IPS DF 6.9 (cell line): Measurements from ENCODE around the gene BCAR1.
"Not testable (repeated sequence)": the region's sequence is repeated elsewhere in the genome, so short reads cannot be mapped to it uniquely, and the experiment has no call there.

ENCODE experiments used
- DNase-seq: peaks from one replicate; pipeline ENCODE4 v3.0.0-alpha.2; 2013; ENCODE audit warnings: low read depth, low spot score
- H3K27ac ChIP-seq: one replicate; pipeline ENCODE4 v1.5.1; 2013; ENCODE audit warnings: low read length, control low read depth
- H3K27me3 ChIP-seq: 2 replicates; pipeline ENCODE4 v1.6.1; 2013; ENCODE audit warnings: mild to moderate bottlenecking, low read length; ENCODE audit not compliant: control insufficient read depth, insufficient read depth
- H3K36me3 ChIP-seq: 2 replicates; pipeline ENCODE4 v1.6.1; 2013; ENCODE audit warnings: low read length; ENCODE audit not compliant: control insufficient read depth, insufficient read depth
- H3K4me1 ChIP-seq: 2 replicates; pipeline ENCODE4 v1.6.1; 2013; ENCODE audit warnings: low read length; ENCODE audit not compliant: control insufficient read depth, insufficient read depth
- H3K4me3 ChIP-seq: 2 replicates; pipeline ENCODE4 v1.5.1; 2013; ENCODE audit warnings: mild to moderate bottlenecking, low read length
- H3K9me3 ChIP-seq: 2 replicates; pipeline ENCODE4 v1.6.1; 2013; ENCODE audit warnings: low read length, inconsistent platforms; ENCODE audit not compliant: control insufficient read depth, insufficient read depth
- WGBS: extraction: QIAGEN DNeasy Blood & Tissue Kit; methylation state at CpG from one replicate; pipeline ENCODE4 v1.1.7; 2013; ENCODE audit warnings: mixed read lengths, missing lambda C conversion rate; ENCODE audit not compliant: insufficient read length, insufficient coverage; 5-methylcytosine and 5-hydroxymethylcytosine counted together

BCAR1 gene

DNA sequence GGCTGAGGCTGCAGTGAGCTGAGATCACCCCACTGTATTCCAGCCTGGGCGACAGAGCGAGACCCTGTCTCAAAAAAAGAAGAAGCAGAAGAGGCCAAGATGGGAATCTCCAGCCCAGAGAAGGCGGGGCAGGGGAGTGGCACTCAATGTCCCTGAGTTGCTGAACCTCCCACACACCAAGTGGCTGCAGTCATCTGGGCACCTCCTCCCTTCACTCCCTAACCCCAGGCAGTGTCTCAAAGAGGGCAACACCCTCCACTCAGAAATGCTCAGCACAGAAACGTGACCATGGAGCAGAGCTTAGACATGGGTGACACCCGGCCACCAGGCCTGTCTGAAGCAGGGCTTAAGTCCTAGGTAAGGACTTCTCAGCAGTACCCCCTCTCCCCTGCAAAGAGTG, 36.3 kb upstream of the BCAR1 start:
- no CpG with 5 or more reads among the region's 5 CpGs for WGBS
- H3K27me3 ChIP-seq, result no peaks in the 10 kb centered on the region
- no peaks in the 10 kb centered on the region for H3K4me1 ChIP-seq
- no peaks in the 10 kb centered on the region for H3K9me3 ChIP-seq
- no peak for DNase-seq
- no peak overlapping the region for H3K4me3 ChIP-seq
- no peak overlapping the region for H3K27ac ChIP-seq
- no peaks in the 10 kb centered on the region; the same call in 1 of the 2 replicates for H3K36me3 ChIP-seq

DNA sequence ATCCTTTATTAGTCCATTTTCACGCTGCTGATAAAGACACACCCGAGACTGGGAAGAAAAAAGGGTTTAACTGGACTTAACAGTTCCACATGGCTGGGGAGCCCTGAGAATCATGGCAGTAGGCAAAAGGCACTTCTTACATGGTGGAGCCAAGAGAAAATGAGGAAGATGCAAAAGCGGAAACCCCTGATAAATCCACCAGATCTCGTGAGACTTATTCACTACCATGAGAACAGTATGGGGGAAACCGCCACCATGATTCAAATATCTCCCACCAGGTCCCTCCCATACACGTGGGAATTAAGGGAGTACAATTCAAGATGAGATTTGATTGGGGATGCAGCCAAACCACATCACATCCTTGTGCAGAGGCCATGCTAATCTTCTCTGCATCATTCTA, 35.0 kb upstream of the BCAR1 start:
- no CpG with 5 or more reads among the region's 6 CpGs for WGBS
- H3K36me3 ChIP-seq, result no peaks in the 10 kb centered on the region
- no peak overlapping the region for H3K27ac ChIP-seq
- H3K4me1 ChIP-seq, result no peaks in the 10 kb centered on the region
- no peaks in the 10 kb centered on the region for H3K27me3 ChIP-seq
- no peak for DNase-seq
- H3K9me3 ChIP-seq, result no peaks in the 10 kb centered on the region
- H3K4me3 ChIP-seq, result no peak overlapping the region

DNA sequence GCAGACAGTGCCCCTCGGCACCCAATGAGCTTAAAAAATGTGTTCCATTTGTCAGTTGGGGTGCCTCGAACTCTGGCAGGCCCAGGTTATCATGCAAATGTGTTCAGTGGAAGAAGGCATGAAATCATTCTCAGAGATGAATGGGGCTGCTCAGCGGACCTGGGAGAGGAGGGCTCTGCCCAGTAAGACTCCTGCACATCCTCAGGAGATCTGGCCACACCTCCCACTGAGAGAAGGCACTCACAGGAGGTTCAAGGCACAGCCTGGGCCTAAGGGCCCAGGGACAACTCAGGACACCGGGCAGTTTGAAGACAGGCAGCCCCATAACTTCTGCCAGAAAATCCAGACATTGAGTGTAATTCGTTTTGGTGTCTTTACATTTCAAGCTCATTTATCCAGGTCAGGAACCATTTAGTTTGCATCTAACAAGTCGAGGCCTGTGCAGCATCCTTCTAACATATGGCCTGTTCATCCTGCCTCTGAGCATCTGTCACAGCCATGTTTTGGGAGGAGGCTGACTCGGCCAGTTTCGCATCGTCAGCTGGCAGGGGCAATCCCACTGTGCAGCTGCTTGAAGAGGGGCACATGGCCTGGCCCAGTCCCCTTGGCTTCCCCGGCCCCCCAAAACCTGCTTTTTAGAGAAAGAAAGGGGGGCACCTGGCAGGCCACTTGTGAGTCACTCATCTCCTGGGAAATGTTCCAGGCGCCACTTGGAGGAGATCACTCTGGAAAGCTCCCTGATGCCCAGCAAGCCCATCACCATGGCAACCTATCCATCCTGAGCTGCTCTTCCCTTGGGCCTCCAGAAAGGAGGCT, 31.2 kb upstream of the BCAR1 start:
- no peaks in the 10 kb centered on the region for H3K9me3 ChIP-seq
- H3K4me3 ChIP-seq, result no peak overlapping the region
- H3K36me3 ChIP-seq, result no peaks in the 10 kb centered on the region
- no peak for DNase-seq
- no peaks in the 10 kb centered on the region for H3K27me3 ChIP-seq
- H3K4me1 ChIP-seq, result no peaks in the 10 kb centered on the region
- no peak overlapping the region for H3K27ac ChIP-seq
- no CpG with 5 or more reads among the region's 11 CpGs for WGBS

DNA sequence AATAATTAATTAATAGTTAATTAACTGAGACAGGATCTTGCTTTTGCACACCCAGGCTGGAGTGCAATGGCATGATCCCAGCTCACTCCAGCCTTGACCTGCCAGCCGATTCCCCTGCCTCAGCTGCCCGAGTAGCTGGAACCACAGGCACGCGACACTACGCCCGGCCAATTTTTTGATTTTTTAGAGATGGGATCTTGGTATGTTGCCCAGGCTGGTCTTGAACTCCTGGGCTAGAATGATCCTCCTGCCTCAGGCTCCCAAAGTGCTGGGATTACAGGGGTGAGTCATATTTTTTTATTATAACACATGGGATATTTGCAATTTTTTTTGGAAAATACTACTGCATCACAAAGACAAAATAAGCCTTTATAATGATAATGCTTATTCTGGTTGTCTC, 30.4 kb upstream of the BCAR1 start:
- Histone ChIP-seq H3K9me3 (no peaks in the 10 kb centered on the region), H3K36me3 (no peaks in the 10 kb centered on the region), H3K4me3 (no peak overlapping the region), H3K27ac (no peak overlapping the region), H3K27me3 (no peaks in the 10 kb centered on the region), H3K4me1 (no peaks in the 10 kb centered on the region)
- WGBS, result no CpG with 5 or more reads among the region's 6 CpGs
- no peak for DNase-seq

DNA sequence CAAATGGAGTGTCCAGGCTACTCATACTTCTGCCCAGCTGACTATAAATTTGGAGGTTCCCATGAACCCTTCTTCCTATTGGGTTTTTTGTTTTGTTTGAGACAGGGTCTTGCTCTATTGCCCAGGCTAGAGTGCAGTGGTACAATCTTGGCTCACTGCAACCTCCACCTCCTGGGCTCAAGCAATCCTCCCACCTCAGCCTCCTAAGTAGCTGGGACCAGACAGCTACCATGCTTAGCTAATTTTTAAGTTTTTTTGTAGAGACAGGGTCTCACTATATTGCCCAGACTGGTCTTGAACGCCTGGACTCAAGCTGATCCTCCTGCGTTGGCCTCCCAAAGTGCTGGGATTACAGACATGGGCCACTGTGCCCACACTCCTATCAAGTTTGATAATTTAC, 29.6 kb upstream of the BCAR1 start:
- not testable (repeated sequence) for H3K4me1 ChIP-seq, H3K27ac ChIP-seq, H3K9me3 ChIP-seq, H3K27me3 ChIP-seq, DNase-seq, H3K36me3 ChIP-seq, H3K4me3 ChIP-seq
- no CpG with 5 or more reads among the region's 2 CpGs for WGBS

DNA sequence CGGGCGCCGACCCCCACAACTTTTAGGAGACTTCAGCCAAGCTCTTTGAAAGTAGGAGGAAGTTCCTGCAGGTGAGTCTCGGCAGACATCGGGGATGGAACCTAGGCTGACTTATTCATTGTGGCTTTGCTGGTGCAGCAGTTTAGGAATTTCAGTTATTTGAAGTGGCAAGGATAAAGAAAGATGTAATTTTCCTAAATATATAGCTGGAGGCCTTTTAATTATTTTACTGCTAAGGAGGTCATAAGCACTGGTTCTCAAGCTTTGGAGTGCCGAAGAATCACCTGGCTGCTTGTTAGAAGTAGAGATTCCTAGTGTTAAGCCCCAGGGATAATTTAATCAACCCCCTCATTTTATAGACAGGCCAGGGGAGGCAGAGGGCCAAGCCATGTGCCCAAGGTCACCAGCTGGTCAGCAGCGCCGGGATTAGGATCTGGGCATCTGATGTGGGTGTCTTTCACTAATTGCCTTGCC, 28.9 kb upstream of the BCAR1 start:
- Histone ChIP-seq H3K9me3 (no peaks in the 10 kb centered on the region), H3K4me3 (no peak overlapping the region), H3K36me3 (no peaks in the 10 kb centered on the region), H3K27me3 (no peaks in the 10 kb centered on the region), H3K4me1 (no peaks in the 10 kb centered on the region), H3K27ac (no peak overlapping the region)
- DNase-seq, result no peak
- no CpG with 5 or more reads among the region's 8 CpGs for WGBS

DNA sequence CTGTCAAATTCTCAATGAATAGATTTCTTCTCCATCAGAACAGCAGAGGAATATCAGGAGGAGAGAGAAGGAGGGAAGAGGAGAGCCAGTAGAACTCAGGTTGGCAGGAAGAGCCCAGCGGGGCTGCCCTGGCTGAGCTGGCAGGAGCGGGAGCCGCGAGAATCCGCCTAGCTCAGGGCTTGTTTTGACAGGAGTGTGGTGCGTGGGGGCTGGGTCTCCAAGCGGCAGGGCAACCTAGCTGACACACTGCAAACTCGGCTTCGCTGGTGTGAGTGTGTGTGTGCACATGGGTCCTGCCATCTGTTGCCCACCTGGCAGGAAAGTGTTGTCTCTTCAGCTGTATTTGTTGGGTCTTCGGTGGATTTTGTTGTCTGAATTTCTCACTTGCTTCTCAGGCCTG, 27.9 kb upstream of the BCAR1 start:
- Histone ChIP-seq H3K9me3 (no peaks in the 10 kb centered on the region), H3K4me1 (no peaks in the 10 kb centered on the region), H3K27me3 (no peaks in the 10 kb centered on the region), H3K4me3 (no peak overlapping the region), H3K27ac (no peak overlapping the region), H3K36me3 (no peaks in the 10 kb centered on the region)
- WGBS, result no CpG with 5 or more reads among the region's 10 CpGs
- DNase-seq, result no peak

DNA sequence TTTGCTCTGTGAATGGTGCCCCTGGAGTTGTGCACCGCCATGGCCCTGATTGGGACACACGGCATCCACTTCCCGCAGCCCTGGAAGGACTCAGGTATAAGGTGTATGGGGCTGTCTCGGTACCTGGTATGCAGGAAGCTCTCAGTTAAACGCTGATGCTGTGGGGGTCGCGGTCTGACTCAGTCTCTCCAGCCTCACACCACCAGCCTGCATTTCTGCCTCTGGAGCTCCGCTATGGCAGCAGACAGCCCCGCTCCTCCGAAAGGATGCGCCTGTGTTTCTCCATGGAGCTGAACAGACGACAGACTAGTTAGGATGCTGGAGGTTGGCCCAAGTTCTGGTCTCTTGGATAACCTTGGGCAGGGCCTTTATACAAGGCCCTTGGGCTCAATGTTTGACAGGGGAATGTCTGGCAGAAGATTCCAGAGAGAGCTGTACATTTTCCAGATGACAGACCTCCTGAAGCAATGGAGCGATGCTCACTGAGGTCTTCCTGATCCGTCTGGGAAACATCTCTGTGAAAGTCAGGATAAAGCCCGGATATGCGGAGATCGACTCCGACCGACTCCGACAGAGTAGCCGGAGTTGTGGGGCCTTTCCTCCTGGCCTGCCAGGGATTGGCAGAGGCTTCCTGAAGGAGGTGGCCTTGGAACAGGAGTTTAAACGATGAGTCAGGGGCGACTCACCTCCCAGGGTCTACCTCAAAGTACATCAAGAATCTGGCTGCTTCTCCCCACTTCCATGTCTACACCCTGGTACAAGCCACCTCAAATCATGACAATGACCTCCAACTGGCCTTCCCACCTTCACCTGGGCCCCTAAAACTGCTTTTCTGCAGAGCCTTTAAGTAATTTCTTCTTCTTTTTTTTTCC, 21.9 kb upstream of the BCAR1 start:
- no peaks in the 10 kb centered on the region for H3K36me3 ChIP-seq
- no peak overlapping the region for H3K27ac ChIP-seq
- WGBS, result no CpG with 5 or more reads among the region's 23 CpGs
- no peaks in the 10 kb centered on the region for H3K9me3 ChIP-seq
- H3K4me3 ChIP-seq, result no peak overlapping the region
- H3K4me1 ChIP-seq, result no peaks in the 10 kb centered on the region
- DNase-seq, result no peak
- H3K27me3 ChIP-seq, result no peaks in the 10 kb centered on the region

DNA sequence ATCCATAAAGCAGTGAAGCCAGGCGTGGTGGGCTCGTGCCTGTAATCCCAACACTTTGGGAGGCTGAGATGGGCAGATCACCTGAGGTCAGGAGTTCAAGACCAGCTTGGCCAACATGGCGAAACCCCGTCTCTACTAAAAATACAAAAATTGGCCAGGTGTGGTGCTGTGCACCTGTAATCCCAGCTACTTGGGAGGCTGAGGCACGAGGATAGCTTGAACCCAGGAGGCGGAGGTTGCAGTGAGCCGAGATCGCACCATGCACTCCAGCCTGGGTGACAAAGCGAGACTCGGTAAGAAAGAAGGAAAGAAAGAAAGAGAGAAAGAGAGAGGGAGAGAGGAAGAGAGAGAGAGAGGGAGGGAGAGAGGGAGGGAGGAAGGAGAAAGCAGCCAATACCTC, 21.2 kb upstream of the BCAR1 start:
- WGBS, result no CpG with 5 or more reads among the region's 10 CpGs
- H3K4me1 ChIP-seq, DNase-seq, H3K4me3 ChIP-seq, H3K27me3 ChIP-seq, H3K36me3 ChIP-seq, H3K27ac ChIP-seq, H3K9me3 ChIP-seq: not testable (repeated sequence)

DNA sequence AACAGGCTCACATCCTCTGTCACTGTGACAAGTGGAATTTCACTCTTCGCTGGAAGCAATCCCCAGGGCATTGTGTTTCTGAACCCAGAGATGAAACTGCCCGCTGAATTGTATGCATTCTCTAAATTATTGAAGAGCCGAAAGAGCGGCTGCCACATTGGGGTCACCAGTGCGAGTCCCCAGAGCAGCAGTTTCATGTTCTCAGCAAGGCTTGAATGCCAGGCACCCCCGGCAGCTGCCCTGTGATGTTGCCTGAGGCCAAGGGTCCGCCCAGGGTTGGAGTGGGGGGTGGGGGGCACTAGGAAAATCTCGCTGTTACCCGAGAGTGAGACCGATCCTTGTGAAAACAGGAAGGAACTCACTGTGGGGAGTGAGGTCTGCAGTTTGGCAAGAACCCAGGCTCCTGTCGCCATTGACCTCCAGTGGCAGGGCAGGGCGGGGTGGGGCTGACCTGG, 20.7 kb upstream of the BCAR1 start:
- DNase-seq, result no peak
- Histone ChIP-seq H3K4me3 (no peak overlapping the region), H3K4me1 (no peaks in the 10 kb centered on the region), H3K36me3 (no peaks in the 10 kb centered on the region), H3K27me3 (no peaks in the 10 kb centered on the region), H3K27ac (no peak overlapping the region), H3K9me3 (no peaks in the 10 kb centered on the region)
- no CpG with 5 or more reads among the region's 12 CpGs for WGBS
